GM19438 (cell line): ENCODE results near the gene ZNF620.
"Not testable (repeated sequence)": the region's sequence is repeated elsewhere in the genome, so short reads cannot be mapped to it uniquely, and the experiment has no call there.

Experiments used
- ATAC-seq: cut with Tn5 transposase; IDR thresholded peaks from one replicate; pipeline ENCODE4 v1.9.1; 2021; ENCODE audit warnings: low read depth; ENCODE audit not compliant: unreplicated experiment

ZNF620 gene

GRCh38 chr3:40499952-40500351, 5.9 kb upstream of the ZNF620 start:
- no peak for ATAC-seq

- no peak for ATAC-seq
These were observed 3.8 kb upstream of the ZNF620 start for GRCh38 chr3:40502034-40502433.

GRCh38 chr3:40504636-40505430, 1.0 kb upstream of the ZNF620 start:
- no peak for ATAC-seq

GRCh38 chr3:40511031-40511718, 5.3 kb downstream of the ZNF620 start:
- no peak for ATAC-seq

- no peak for ATAC-seq
These were observed 10.4 kb downstream of the ZNF620 start for GRCh38 chr3:40516201-40516600.

GRCh38 chr3:40518067-40518466, 12.2 kb downstream of the ZNF620 start:
- ATAC-seq: no peak

- ATAC-seq: no peak
These were observed 13.0 kb downstream of the ZNF620 start for GRCh38 chr3:40518848-40519247.

GRCh38 chr3:40521254-40521653, 15.4 kb downstream of the ZNF620 start:
- ATAC-seq: no peak

GRCh38 chr3:40523781-40524180, 17.9 kb downstream of the ZNF620 start:
- no peak for ATAC-seq

GRCh38 chr3:40524222-40524567, 18.4 kb downstream of the ZNF620 start:
- ATAC-seq: peak; percentile 19

- peak; percentile 98 for ATAC-seq
These were observed 18.9 kb downstream of the ZNF620 start, which contains the start of gene ZNF621 for GRCh38 chr3:40524568-40525285. Gene ZNF621, plus strand, starts transcription at chr3:40524960. Its CDS starts 881 bp downstream, at chr3:40525841.

GRCh38 chr3:40528426-40528825, 22.6 kb downstream of the ZNF620 start:
- no peak for ATAC-seq

- no peak for ATAC-seq
These were observed 26.4 kb downstream of the ZNF620 start for GRCh38 chr3:40532252-40532651.

- no peak for ATAC-seq
These were observed 28.4 kb downstream of the ZNF620 start for GRCh38 chr3:40534283-40534682.

- no peak for ATAC-seq
These were observed 41.0 kb downstream of the ZNF620 start for GRCh38 chr3:40546816-40547215.

GRCh38 chr3:40550167-40550566, 44.3 kb downstream of the ZNF620 start:
- ATAC-seq: no peak

- no peak for ATAC-seq
These were observed 51.8 kb downstream of the ZNF620 start for GRCh38 chr3:40557575-40558161.

- not testable (repeated sequence) for ATAC-seq
These were observed 56.6 kb downstream of the ZNF620 start for GRCh38 chr3:40562482-40562881.

- ATAC-seq: not testable (repeated sequence)
These were observed 59.8 kb downstream of the ZNF620 start for GRCh38 chr3:40565629-40566028.

GRCh38 chr3:40566694-40567093, 60.9 kb downstream of the ZNF620 start:
- no peak for ATAC-seq
